A172 (cell line): Measurements from ENCODE around the gene MRPL37. TPM values are rescaled to one million over a fixed set of nuclear protein-coding genes. Genes with fewer than 3 reads are reported as not detected.
"Not testable (repeated sequence)": the region's sequence is repeated elsewhere in the genome, so short reads cannot be mapped to it uniquely, and the experiment has no call there.

Experiments used
- DNase-seq: peaks from one replicate; pipeline ENCODE4 v3.0.0-alpha.2; 2015; ENCODE audit warnings: low spot score
- total RNA-seq: library from RNA; depleted of rRNA; stranded (reverse); fragments of >200 nt; shearing (Covaris generic); gene quantifications from 2 replicates; pipeline ENCODE4 v1.2.3, GENCODE V29; 2014

Gene MRPL37
- total RNA-seq, 1 experiment from 2014 or later = 158 TPM

GRCh38 chr1:54172614-54173599 lies 27.1 kb upstream of the MRPL37 start:
- no peak for DNase-seq

- DNase-seq = no peak
These were observed 26.3 kb upstream of the MRPL37 start for GRCh38 chr1:54173681-54174080.

- DNase-seq = no peak
These were observed 25.9 kb upstream of the MRPL37 start for GRCh38 chr1:54174106-54174505.

GRCh38 chr1:54176621-54177327 lies 23.2 kb upstream of the MRPL37 start:
- DNase-seq = no peak

- DNase-seq = no peak
These were observed 22.2 kb upstream of the MRPL37 start for GRCh38 chr1:54177726-54178125.

GRCh38 chr1:54178296-54179070 lies 21.5 kb upstream of the MRPL37 start:
- no peak for DNase-seq

GRCh38 chr1:54180701-54181360 lies 19.1 kb upstream of the MRPL37 start:
- no peak for DNase-seq

- no peak for DNase-seq
These were observed 13.9 kb upstream of the MRPL37 start for GRCh38 chr1:54186056-54186455.

- DNase-seq = no peak
These were observed 11.7 kb upstream of the MRPL37 start for GRCh38 chr1:54188291-54188690.

- no peak for DNase-seq
These were observed 9.4 kb upstream of the MRPL37 start for GRCh38 chr1:54190526-54190925.

- DNase-seq = no peak
These were observed 8.4 kb upstream of the MRPL37 start for GRCh38 chr1:54191525-54191924.

- no peak for DNase-seq
These were observed 6.5 kb upstream of the MRPL37 start for GRCh38 chr1:54193453-54193852.

GRCh38 chr1:54199151-54199764 lies 709 bp upstream of the MRPL37 start:
- DNase-seq = no peak

- DNase-seq = no peak
These were observed 591 bp downstream of the MRPL37 start for GRCh38 chr1:54200519-54200997.

GRCh38 chr1:54204199-54204598 lies 4.2 kb downstream of the MRPL37 start:
- DNase-seq = no peak

- DNase-seq = no peak
These were observed 7.3 kb downstream of the MRPL37 start for GRCh38 chr1:54207287-54207686.

GRCh38 chr1:54207896-54208295 lies 7.9 kb downstream of the MRPL37 start:
- not testable (repeated sequence) for DNase-seq

GRCh38 chr1:54212872-54213271 lies 12.9 kb downstream of the MRPL37 start:
- DNase-seq = no peak

- DNase-seq = no peak
These were observed 15.6 kb downstream of the MRPL37 start for GRCh38 chr1:54215523-54215922.

- DNase-seq = no peak
These were observed 19.1 kb downstream of the MRPL37 start for GRCh38 chr1:54218883-54219687.
